Measurements from ENCODE around the gene C2CD4C.
"Not testable (repeated sequence)": the region's sequence is repeated elsewhere in the genome, so short reads cannot be mapped to it uniquely, and the experiment has no call there.

The C2CD4C gene

GRCh38 chr19:438416-438958 lies 29.5 kb upstream of the C2CD4C start:
- DNase-seq, result no peak

- no peak for DNase-seq
Measured at GRCh38 chr19:437041-437440, 28.1 kb upstream of the C2CD4C start.

GRCh38 chr19:436413-436950 lies 27.5 kb upstream of the C2CD4C start:
- no peak for DNase-seq

GRCh38 chr19:435707-436412 lies 26.9 kb upstream of the C2CD4C start:
- no peak for DNase-seq

GRCh38 chr19:435056-435706 lies 26.2 kb upstream of the C2CD4C start:
- DNase-seq, result no peak

GRCh38 chr19:434152-434960 lies 25.4 kb upstream of the C2CD4C start:
- DNase-seq, result no peak

GRCh38 chr19:430701-431100 lies 21.8 kb upstream of the C2CD4C start:
- DNase-seq, result no peak

- DNase-seq, result no peak
Measured at GRCh38 chr19:428149-428548, 19.2 kb upstream of the C2CD4C start.

GRCh38 chr19:427675-428074 lies 18.7 kb upstream of the C2CD4C start:
- not testable (repeated sequence) for DNase-seq

- no peak for DNase-seq
Measured at GRCh38 chr19:426725-427445, 17.9 kb upstream of the C2CD4C start.

GRCh38 chr19:425056-425455 lies 16.1 kb upstream of the C2CD4C start:
- DNase-seq, result no peak

- DNase-seq, result no peak
Measured at GRCh38 chr19:424546-424945, 15.6 kb upstream of the C2CD4C start.

GRCh38 chr19:423691-424466 lies 14.9 kb upstream of the C2CD4C start:
- no peak for DNase-seq

- DNase-seq, result not testable (repeated sequence)
Measured at GRCh38 chr19:422917-423226, 13.9 kb upstream of the C2CD4C start.

- no peak for DNase-seq
Measured at GRCh38 chr19:422213-422916, 13.4 kb upstream of the C2CD4C start.

GRCh38 chr19:419721-420515 lies 11.0 kb upstream of the C2CD4C start:
- DNase-seq, result no peak

GRCh38 chr19:418761-419671 lies 10.1 kb upstream of the C2CD4C start:
- no peak for DNase-seq

- no peak for DNase-seq
Measured at GRCh38 chr19:416416-416815, 7.5 kb upstream of the C2CD4C start.

GRCh38 chr19:415292-415691 lies 6.3 kb upstream of the C2CD4C start:
- no peak for DNase-seq

Data from activated CD4-positive, alpha-beta T cell treated with anti-CD3 and anti-CD28 coated beads for 4 hours (primary cell).